Stimulated activated CD4-positive, alpha-beta T cell treated with anti-CD3 and anti-CD28 coated beads, Interleukin-4, amount 100 ng/mL, for 1 hour (primary cell): ENCODE results near the gene SNTA1.
"Not testable (repeated sequence)": the region's sequence is repeated elsewhere in the genome, so short reads cannot be mapped to it uniquely, and the experiment has no call there.

Experiments
- DNase-seq: peaks from one replicate; pipeline ENCODE4 v3.0.0-alpha.2; 2020

The SNTA1 gene

GRCh38 chr20:33465481-33466302, 22.1 kb upstream of the SNTA1 start:
- no peak for DNase-seq

DNA sequence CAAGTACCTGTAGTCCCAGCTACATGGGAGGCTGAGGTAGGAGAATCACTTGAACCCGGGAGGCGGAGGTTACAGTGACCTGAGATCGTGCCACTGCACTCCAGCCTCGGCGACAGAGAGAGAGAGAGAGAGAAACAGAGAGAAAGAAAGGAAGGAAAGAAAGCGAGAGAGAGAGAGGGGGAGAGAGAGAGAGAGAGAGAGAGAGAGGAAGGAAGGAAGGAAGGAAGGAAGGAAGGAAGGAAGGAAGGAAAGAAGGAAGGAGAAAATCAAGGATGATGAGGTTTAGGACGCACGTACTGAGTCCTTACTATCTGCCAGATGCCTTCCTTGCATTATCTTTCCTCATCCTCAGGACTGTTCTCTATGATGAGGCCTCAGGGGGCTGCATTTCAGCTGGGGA, 21.2 kb upstream of the SNTA1 start:
- DNase-seq, result not testable (repeated sequence)

GRCh38 chr20:33463332-33464101, 20.0 kb upstream of the SNTA1 start:
- DNase-seq, result no peak

DNA sequence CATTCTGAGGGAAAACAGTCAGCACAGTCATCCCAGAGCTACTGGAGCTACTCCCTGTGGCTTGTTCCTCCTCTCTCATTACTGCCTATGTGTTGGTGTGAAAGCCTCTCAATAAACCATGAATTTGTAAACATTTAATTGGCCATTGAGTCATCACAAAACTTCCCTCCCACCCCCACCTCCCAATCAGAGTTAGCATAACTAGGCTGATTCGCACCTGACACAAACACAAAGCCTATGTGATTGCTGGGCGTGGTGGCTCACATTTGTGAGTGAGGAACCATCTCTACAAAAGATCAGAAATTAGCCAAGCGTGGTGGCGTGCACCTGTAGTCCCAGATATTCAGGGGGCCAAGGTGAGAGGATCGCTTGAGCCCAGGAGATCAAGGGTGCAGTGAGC, 17.1 kb upstream of the SNTA1 start:
- DNase-seq, result no peak

DNA sequence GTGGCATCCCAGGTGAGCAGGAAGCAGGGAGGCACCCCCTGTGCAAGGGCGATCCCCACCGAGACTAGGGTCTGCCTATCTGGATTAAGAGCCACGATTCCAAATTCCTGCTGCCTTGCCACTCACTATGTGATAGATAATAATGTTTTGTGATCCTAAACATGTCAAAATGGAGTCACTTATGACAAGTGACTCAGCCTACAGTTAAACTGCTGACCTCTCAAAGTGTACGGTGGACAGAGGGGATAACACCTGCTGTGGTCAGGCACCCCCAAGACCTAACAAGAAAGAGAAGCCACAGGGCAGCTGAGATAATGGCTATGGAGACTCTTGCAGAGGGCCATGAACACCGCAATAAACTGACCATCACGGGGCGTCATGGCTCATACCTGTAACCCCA, 16.0 kb upstream of the SNTA1 start:
- DNase-seq, result no peak

GRCh38 chr20:33456916-33457642, 13.5 kb upstream of the SNTA1 start:
- DNase-seq, result peak; percentile 81

DNA sequence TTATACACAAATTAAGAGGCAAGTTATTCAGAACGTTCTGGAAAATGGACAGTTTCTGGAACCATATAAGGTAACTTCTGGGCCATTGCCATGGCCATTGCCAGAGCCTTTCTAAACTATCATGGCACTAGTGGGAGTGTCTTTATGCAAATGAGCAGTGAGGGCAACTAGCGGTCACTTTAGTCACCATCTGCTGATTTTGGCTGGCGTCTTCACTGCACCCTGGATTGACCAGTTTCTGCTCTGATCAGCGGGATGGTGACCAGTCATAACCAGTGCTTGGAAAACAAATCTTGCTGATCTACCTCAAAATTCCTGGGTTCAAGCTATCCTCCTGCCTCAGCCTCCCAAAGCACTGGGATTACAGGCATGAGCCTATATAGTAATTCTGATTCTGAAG, 7.3 kb upstream of the SNTA1 start:
- DNase-seq, result no peak

DNA sequence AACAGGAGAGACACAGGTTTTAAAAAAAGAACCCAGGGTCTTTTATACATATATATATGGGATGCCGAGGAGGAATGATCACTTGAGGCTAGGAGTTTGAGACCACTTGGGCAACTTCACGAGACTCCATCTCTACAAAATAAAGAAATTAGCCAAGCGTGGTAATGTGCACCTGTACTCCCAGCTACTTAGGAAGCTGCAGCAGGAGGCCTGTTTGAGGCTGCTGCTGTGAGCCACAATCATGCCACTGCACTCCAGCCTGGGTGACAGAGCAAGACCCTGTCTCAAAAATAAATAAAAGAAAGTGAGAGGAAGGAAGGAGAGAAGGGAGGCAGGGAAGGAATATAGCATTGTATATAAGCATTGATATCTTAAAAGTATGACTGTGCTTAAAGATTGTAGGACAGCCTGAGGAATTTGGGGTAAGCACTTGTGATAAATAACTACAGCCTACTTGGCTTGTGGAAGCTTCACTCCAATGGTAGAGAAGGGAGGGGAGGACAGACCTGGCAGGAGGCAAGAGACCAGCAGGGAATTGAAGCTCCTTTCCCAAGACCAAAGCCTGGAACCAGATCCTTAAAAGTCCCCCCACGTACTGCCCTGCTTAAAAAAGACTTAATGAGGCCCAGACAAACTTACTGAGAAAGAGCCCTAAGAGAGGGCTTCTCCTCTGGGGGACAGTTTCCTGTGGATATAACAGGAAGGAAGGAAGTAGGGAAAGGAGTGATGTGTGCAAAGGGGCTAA, 2.5 kb upstream of the SNTA1 start:
- DNase-seq, result no peak

DNA sequence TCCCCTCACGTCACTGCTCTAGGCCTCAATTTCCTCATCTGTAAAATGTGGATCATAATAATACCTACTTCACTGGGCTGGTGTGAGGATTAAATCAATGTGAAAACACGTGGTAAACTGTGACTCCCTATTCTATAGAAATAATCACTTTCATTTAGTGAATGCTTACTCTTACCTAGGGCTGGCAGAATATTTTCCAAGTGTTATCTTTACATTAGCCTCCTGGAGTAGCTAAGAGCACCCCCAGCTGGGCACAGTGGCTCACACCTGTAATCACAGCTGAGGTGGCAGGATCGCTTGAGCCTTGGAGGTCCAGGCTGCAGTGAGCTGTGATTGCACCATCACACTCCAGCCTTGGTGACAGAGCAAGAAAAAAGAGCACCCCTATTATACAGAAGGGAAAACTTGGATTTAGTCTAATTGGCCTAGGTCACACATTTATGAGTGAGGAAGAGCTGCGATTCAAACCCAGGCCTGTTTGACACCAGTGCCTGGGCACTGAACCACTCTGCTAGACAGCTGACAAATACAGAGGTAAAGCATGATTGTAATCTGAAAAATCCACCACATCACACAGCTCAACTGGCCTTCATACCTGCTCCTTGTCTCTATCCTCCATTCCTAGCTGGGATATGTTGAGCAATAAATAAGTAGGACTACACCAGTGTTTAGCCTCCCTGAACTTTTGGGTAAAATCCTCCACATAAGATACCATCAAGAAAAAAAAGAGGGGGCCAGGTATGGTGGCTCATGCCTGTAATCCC, 1.4 kb upstream of the SNTA1 start:
- peak; percentile 16 for DNase-seq

DNA sequence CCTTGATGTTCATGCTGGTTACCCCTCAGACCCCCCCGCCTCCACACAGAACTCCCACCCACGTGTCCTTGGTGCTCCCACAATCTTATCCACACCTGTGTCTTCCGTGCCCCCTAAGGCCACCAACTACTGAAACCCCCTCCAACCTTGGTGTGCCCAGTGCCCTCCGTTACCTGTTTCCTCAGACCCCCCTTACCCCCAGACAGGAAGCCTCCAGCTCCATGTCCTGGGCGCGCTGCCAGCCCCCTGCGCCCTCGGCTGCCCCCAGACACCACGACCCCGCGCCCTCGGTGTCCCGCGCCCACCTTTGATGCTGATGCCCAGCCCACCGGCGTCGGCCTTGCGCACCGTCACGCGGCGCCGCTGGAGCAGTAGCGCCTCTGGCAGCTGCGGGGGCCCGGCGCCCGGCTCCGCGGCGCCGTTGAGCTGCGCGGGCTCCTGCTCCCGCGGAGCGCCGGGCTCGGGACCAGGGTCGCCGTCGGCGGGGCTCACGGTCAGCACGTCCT, 504 bp downstream of the SNTA1 start:
- peak; percentile 28 for DNase-seq

- DNase-seq, result no peak
Measured at GRCh38 chr20:33442136-33443005, 1.2 kb downstream of the SNTA1 start.

DNA sequence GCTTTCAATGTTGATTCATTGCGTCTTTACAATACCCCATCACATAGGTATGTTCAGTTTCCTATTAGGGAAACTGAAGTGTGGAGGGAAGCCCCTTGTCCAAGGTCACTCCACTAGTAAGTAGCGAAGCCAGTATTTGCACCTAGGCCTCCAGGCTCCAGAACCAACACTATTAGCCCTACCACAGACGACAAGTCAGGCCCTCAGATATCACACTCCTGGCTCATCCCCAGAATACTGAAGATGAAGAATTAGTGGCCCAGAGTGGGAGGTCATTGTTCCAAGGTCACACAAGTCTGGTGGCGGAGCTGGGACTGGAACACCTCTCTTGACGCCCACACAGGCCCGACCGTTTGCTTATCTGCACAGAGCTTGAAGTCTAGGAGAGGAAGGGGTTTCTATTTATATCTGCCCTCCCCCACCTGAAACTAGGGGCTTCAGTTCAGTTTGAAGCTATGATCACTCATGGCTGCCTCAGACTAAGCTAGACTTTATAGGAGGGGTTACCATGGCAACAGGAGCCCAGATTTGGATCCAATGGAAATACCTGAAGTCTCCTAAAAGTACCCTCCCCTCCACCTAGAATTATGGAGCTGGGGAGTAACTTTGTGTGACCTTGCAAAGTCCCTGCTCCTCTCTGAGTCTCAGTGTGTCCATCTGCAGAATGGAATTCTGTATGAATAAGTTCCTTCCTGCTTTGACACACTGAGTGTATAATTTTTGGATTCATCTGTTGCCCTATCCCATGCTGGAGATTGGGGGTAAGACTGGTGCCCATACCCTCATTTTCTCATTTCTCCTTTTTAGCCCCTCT, 2.2 kb downstream of the SNTA1 start:
- DNase-seq, result no peak

DNA sequence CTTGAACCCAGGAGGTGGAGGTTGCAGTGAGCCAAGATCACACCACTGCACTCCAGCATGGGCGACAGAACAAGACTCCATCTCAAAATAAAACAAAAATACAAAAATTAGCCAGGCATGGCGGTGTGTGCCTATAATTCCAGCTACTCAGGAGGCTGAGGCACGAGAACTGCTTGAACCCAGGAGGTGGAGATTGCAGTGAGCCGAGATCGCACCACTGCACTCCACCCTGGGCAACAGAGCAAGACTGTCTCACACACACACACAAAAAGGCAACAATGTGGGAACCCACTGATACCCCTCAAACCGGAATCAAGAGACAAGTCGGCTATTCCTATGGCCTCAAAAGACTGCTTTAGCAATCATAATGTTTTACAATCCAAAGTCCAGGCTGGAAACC, 3.0 kb downstream of the SNTA1 start:
- DNase-seq, result not testable (repeated sequence)

DNA sequence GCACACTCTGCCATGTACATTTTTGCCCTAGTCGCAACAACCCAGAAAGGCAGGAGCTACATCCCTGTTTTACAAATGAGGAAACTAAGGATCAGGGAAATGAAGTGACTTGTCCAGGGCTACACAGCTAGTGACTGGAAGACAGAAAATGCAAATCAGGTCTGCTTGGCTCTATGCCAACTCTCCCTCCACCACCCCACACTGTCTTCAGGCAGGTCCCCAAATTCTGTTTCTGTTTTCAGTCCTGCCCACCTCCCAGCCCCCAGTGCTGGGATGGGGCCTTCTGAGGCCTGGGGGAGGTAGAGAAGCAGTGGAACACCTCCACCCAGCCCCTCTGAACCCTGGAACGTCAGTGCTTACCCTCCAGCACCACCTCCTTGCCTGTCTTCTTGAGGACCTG, 5.1 kb downstream of the SNTA1 start:
- DNase-seq, result no peak

GRCh38 chr20:33437141-33437911, 6.2 kb downstream of the SNTA1 start:
- no peak for DNase-seq

GRCh38 chr20:33434434-33434833, 9.1 kb downstream of the SNTA1 start:
- no peak for DNase-seq

DNA sequence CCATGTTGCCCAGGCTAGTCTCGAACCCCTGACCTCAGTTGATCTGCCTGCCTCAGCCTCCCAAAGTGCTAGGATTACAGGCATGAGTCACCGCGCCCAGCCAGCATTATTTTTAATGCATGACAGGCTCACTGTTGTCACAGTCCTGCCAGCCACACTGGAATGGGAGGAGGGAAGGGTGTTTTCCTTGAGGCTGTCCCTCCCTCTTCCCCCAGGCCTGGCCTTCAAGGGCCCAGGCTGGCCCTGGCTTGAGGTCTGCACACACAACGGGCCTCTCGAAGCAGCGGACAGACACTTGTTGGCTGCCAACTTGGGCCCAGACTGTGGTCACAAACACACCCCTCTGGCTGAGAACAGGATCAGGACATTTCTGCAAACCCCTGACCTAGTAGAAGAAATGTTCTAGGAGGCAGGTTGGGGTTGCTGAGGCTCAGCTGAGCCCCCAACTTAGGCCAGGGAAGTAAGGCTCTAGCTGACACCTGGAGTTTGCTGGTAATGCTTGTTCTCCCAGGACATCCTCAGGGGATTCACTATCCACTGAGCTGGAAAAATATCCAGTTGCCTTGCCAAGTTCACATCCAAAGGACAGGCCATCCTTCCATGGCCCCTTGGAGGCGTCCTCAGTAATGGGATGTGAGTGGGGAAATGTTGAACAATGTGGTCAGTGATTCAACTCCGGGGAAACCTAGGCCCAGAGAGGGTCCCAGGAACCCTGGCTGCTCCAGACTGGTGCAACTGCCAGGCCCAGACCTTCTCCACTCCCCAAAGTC, 9.9 kb downstream of the SNTA1 start:
- no peak for DNase-seq

DNA sequence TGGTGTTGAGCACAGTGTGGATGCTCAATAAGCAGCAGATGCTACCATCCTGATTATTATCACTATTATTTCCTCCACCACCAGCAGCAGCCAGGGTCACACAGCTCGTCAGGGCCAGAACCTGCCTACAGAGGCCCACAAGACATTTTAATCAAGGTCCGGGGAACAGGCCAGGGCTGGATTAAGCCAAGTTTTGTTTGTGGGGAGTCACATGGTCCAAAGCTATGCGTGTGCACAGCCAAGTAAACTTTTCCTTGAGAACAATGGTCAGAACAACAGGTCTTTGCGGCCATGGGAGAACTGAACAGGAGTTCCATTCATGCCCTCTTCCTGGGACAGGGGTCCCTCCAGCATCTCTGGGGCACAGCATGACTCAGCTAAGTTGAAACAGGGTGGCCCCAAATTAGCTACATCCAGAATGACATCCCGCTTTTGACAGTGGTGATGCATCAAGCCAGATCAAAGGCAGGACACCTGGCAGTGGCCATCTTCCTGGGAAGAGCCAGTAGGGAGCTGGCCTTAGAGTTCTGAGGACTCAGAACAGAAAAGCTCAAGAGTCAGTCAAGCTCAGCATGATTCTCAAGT, 11.7 kb downstream of the SNTA1 start:
- no peak for DNase-seq
